ENCODE data around the gene MXI1.
A peak's percentile ranks its signal among the peaks of the same experiment; 100 is the strongest.
"Not testable (repeated sequence)": the region's sequence is repeated elsewhere in the genome, so short reads cannot be mapped to it uniquely, and the experiment has no call there.

The MXI1 gene

GRCh38 chr10:110324201-110324804, 116.9 kb downstream of the MXI1 start:
- DNase-seq (ENCODE audit: extremely low read depth, low read depth): no peak
- TF ChIP-seq CTCF (IDR thresholded peaks at IDR 0.05; ENCODE audit: low read depth, low read length, missing control alignments): no peak
- no peak overlapping the region for H3K4me3 ChIP-seq (replicated peaks; ENCODE audit: low read depth, low read length)

GRCh38 chr10:110324805-110325280, 117.4 kb downstream of the MXI1 start:
- TF ChIP-seq CTCF (IDR thresholded peaks at IDR 0.05; ENCODE audit: low read depth, low read length, missing control alignments): no peak
- no peak for DNase-seq (ENCODE audit: extremely low read depth, low read depth)
- no peak overlapping the region for H3K4me3 ChIP-seq (replicated peaks; ENCODE audit: low read depth, low read length)

- H3K4me3 ChIP-seq (replicated peaks; ENCODE audit: low read depth, low read length): no peak overlapping the region
- TF ChIP-seq CTCF (IDR thresholded peaks at IDR 0.05; ENCODE audit: low read depth, low read length, missing control alignments): no peak
- DNase-seq (ENCODE audit: extremely low read depth, low read depth): peak; percentile 70
These were observed 119.1 kb downstream of the MXI1 start for GRCh38 chr10:110326351-110327032.

- TF ChIP-seq CTCF (IDR thresholded peaks at IDR 0.05; ENCODE audit: low read depth, low read length, missing control alignments): no peak
- no peak overlapping the region for H3K4me3 ChIP-seq (replicated peaks; ENCODE audit: low read depth, low read length)
- no peak for DNase-seq (ENCODE audit: extremely low read depth, low read depth)
These were observed 120.0 kb downstream of the MXI1 start for GRCh38 chr10:110327262-110327914.

GRCh38 chr10:110330675-110331074, 123.3 kb downstream of the MXI1 start:
- no peak for TF ChIP-seq CTCF (IDR thresholded peaks at IDR 0.05; ENCODE audit: low read depth, low read length, missing control alignments)
- DNase-seq (ENCODE audit: extremely low read depth, low read depth): no peak
- H3K4me3 ChIP-seq (replicated peaks; ENCODE audit: low read depth, low read length): no peak overlapping the region

GRCh38 chr10:110331226-110331795, 123.9 kb downstream of the MXI1 start:
- DNase-seq (ENCODE audit: extremely low read depth, low read depth): not testable (repeated sequence)

GRCh38 chr10:110334061-110334656, 126.8 kb downstream of the MXI1 start:
- TF ChIP-seq CTCF (IDR thresholded peaks at IDR 0.05; ENCODE audit: low read depth, low read length, missing control alignments): no peak
- no peak overlapping the region for H3K4me3 ChIP-seq (replicated peaks; ENCODE audit: low read depth, low read length)
- DNase-seq (ENCODE audit: extremely low read depth, low read depth): no peak

More at GRCh38 chr10:110331226-110331795, 123.9 kb downstream of the MXI1 start:
- H3K4me3 ChIP-seq (replicated peaks; ENCODE audit: low read depth, low read length): not testable (repeated sequence)

All from HFF-Myc (cell line).